ENCODE measurements around the gene THOC6.

Gene THOC6

DNA sequence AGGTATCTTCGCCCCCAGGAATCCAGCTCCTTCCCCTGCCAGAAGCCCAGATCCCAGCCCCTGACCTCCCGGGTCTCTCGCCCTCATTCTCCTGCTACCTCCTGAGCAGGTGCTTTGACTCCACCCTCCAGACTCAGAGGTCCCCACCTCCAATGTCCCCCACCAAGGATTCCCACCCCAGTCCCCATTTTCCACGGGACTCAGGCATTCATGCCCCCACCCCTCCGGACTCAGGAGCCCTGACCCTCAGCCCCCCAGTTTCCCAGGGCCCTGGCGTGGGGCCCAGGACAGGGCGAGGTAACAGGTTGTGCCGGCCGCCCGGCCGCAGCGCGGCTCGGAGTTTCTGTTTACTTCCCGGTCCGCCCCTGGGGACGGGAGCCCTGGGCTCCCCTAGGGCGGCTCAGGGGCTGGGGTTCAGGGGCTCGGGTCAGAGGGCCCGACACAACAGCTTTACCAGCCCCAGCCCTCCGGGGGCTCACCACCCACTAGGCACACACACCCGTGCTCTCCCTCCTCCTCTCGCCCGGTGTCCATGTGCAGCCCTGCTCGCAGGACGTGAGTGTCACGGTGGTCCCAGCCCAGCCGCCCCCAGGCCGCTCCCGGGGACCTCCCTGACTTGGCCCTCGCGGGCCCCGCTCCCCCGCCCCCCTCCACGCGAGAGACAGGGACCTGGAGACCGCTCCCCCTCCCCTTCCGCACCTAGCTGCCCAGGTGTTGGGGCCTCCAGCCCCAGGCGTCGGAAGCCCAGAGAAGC is 12.3 kb downstream of the THOC6 start:
- Histone ChIP-seq H3K79me2 (ENCODE audit: control insufficient read depth, low read length) (no peaks in the 10 kb centered on the region), H4K20me1 (ENCODE audit: control insufficient read depth, insufficient read depth, low read depth, low read length) (no peaks in the 10 kb centered on the region), H3K4me3 (ENCODE audit: low read length) (no peak overlapping the region), H3K4me2 (ENCODE audit: low read length) (peak overlapping the region; percentile 37; the same call in 1 of the 2 replicates), H3F3A (ENCODE audit: control insufficient read depth, insufficient read depth) (no peaks in the 10 kb centered on the region), H3K9me2 (replicated peaks; ENCODE audit: control insufficient read depth, low read length) (no peaks in the 10 kb centered on the region), H3K9me3 (ENCODE audit: control insufficient read depth, insufficient read depth, low read length) (no peaks in the 10 kb centered on the region), H3K27ac (ENCODE audit: low read depth, low read length) (no peak overlapping the region), H3K36me3 (ENCODE audit: control insufficient read depth, low read length) (no peaks in the 10 kb centered on the region), H3K27me3 (ENCODE audit: control insufficient read depth, low read length) (peaks cover 72% of the 10 kb centered on the region), H3K4me1 (ENCODE audit: control insufficient read depth, low read length) (peaks cover 8% of the 10 kb centered on the region; the same call in 1 of the 2 replicates)
- peak; percentile 80; the same call in 1 of the 2 replicates for TF ChIP-seq EZH2phosphoT487 (IDR thresholded peaks at IDR 0.05; ENCODE audit: borderline replicate concordance, low read length)
- TF ChIP-seq, protein P1, sequence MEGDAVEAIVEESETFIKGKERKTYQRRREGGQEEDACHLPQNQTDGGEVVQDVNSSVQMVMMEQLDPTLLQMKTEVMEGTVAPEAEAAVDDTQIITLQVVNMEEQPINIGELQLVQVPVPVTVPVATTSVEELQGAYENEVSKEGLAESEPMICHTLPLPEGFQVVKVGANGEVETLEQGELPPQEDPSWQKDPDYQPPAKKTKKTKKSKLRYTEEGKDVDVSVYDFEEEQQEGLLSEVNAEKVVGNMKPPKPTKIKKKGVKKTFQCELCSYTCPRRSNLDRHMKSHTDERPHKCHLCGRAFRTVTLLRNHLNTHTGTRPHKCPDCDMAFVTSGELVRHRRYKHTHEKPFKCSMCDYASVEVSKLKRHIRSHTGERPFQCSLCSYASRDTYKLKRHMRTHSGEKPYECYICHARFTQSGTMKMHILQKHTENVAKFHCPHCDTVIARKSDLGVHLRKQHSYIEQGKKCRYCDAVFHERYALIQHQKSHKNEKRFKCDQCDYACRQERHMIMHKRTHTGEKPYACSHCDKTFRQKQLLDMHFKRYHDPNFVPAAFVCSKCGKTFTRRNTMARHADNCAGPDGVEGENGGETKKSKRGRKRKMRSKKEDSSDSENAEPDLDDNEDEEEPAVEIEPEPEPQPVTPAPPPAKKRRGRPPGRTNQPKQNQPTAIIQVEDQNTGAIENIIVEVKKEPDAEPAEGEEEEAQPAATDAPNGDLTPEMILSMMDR (IDR thresholded peaks at IDR 0.05; ENCODE audit: low read depth, low read length, poor library complexity, severe bottlenecking): no peak

DNA sequence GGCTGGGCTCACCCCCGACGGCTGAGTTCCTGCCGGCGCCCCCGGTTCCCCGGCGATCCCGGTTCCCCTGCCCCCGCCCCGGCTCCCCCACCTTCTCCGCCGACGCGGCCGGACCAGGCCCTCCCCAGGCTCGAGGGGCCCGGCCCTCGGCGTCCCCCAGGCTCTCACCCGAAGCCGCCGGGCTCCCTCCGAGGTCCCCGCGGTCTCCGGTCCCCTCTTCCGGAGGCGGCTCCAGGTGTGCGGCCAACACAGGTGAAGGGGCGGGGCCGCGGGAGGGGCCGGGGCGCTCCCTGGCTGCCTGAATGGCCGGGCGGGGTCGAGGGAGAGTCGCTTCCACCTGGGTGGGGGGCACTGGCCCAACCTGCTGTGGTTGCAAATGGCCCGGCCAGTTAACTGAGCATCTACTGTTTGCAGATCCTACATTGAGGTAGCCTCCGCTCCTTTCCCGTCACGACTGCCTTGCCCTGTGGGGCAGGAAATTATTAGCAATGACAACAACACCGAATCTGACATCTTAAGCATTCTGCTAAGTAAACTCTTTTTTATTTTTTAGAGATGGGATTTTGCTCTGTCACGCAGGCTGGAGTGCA is 13.0 kb downstream of the THOC6 start, which contains the start of gene BICDL2:
TSS of gene BICDL2 (minus strand) at position 219 of the 590 bp plus-strand sequence. CDS start 1,448 bp downstream, outside the sequence.
- no peaks in the 10 kb centered on the region for H3K79me2 ChIP-seq (ENCODE audit: control insufficient read depth, low read length)
- H3K4me1 ChIP-seq (ENCODE audit: control insufficient read depth, low read length): peaks cover 8% of the 10 kb centered on the region; the same call in 1 of the 2 replicates
- peaks cover 72% of the 10 kb centered on the region for H3K27me3 ChIP-seq (ENCODE audit: control insufficient read depth, low read length)
- H3K4me2 ChIP-seq (ENCODE audit: low read length): peak within 1 kb of the TSS; percentile 37; the same call in 1 of the 2 replicates
- no peak within 1 kb of the TSS for H3K4me3 ChIP-seq (ENCODE audit: low read length)
- H3K27ac ChIP-seq (ENCODE audit: low read depth, low read length): no peak within 1 kb of the TSS
- H3F3A ChIP-seq (ENCODE audit: control insufficient read depth, insufficient read depth): no peaks in the 10 kb centered on the region
- TF ChIP-seq, protein P1 (IDR thresholded peaks at IDR 0.05; ENCODE audit: low read depth, low read length, poor library complexity, severe bottlenecking): no peak
- no peak for TF ChIP-seq EZH2phosphoT487 (IDR thresholded peaks at IDR 0.05; ENCODE audit: borderline replicate concordance, low read length)
- H3K9me3 ChIP-seq (ENCODE audit: control insufficient read depth, insufficient read depth, low read length): no peaks in the 10 kb centered on the region
- H3K9me2 ChIP-seq (replicated peaks; ENCODE audit: control insufficient read depth, low read length): no peaks in the 10 kb centered on the region
- H3K36me3 ChIP-seq (ENCODE audit: control insufficient read depth, low read length): no peaks in the 10 kb centered on the region
- H4K20me1 ChIP-seq (ENCODE audit: control insufficient read depth, insufficient read depth, low read depth, low read length): no peaks in the 10 kb centered on the region

DNA sequence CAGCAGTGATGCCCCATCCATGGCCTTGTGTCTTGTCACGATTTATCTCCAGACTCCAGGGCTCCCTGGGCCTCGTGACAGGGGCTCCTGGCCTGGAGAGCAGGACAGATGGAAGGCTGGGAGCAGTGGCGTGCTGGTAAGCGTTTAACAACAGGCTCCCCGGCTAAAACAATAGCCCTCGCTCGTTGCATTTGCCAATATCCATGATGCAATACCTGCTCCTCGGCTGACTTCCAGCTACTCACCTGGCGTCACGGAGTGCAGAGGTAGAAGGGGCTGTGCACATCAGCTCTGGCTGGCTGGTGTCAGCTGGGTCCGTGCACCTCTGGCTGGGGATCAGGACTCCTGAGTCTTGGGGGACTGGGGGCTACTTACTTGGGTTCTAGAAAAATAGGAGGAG is 14.4 kb downstream of the THOC6 start:
- Histone ChIP-seq H3K4me1 (ENCODE audit: control insufficient read depth, low read length) (peaks cover 8% of the 10 kb centered on the region; the same call in 1 of the 2 replicates), H3K4me2 (ENCODE audit: low read length) (no peak overlapping the region), H3K27me3 (ENCODE audit: control insufficient read depth, low read length) (peaks cover 58% of the 10 kb centered on the region), H3F3A (ENCODE audit: control insufficient read depth, insufficient read depth) (no peaks in the 10 kb centered on the region), H3K36me3 (ENCODE audit: control insufficient read depth, low read length) (no peaks in the 10 kb centered on the region), H3K9me3 (ENCODE audit: control insufficient read depth, insufficient read depth, low read length) (no peaks in the 10 kb centered on the region), H3K27ac (ENCODE audit: low read depth, low read length) (no peak overlapping the region), H3K4me3 (ENCODE audit: low read length) (no peak overlapping the region), H3K79me2 (ENCODE audit: control insufficient read depth, low read length) (no peaks in the 10 kb centered on the region), H4K20me1 (ENCODE audit: control insufficient read depth, insufficient read depth, low read depth, low read length) (no peaks in the 10 kb centered on the region), H3K9me2 (replicated peaks; ENCODE audit: control insufficient read depth, low read length) (no peaks in the 10 kb centered on the region)
- TF ChIP-seq EZH2phosphoT487 (IDR thresholded peaks at IDR 0.05; ENCODE audit: borderline replicate concordance, low read length): no peak
- TF ChIP-seq, protein P1 (IDR thresholded peaks at IDR 0.05; ENCODE audit: low read depth, low read length, poor library complexity, severe bottlenecking): no peak

Measured in DOHH2 (cell line).